ENCODE measurements around the gene LINC00305. TPM values are rescaled to one million over a fixed set of nuclear protein-coding genes. Genes with fewer than 3 reads are reported as not detected.

The LINC00305 gene
- total and polyA plus RNA-seq, 2 of the 13 experiments (the other 11 are each of a cell fraction or from before 2014, with no cell fraction given): not detected

DNA sequence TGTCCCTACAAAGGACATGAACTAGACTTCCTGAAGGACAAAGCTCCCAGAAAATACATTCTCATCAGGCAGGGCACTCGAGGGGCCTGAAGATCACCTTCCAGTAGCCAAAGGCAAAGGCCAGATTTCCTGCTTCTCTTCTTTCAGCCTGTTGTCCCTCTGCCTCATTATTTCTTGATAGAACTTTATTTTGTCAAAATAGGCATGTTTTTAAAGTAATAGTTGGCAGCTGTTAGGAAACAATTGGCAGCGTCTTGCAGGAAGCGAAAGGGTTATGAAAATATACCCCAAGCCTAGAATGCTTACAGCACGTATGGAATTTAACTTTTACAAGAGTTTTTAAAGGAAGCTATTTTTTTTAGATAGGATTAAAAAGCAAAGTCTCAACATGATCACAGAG is 74.9 kb downstream of the LINC00305 start:
- Histone ChIP-seq H3K4me2 (ENCODE audit: low read depth, low read length) (no peak overlapping the region), H3K27ac (ENCODE audit: extremely low read length, insufficient read depth, low read length) (no peak overlapping the region), H3K9me3 (ENCODE audit: low read length) (peaks cover 6% of the 10 kb centered on the region), H3K79me2 (ENCODE audit: insufficient read depth, low read length) (no peaks in the 10 kb centered on the region), H3K27me3 (ENCODE audit: control insufficient read depth in 1 of 2, insufficient read depth in 2 of 2, low read length in 2 of 2) (no peaks in the 10 kb centered on the region), H3K4me3 (replicated peaks in 1 of 3; ENCODE audit: insufficient read depth in 1 of 3, low read depth in 2 of 3, low read length in 3 of 3) (no peak overlapping the region), H4K20me1 (ENCODE audit: insufficient read depth, low read length) (no peaks in the 10 kb centered on the region), H3K36me3 (replicated peaks in 1 of 2; ENCODE audit: control insufficient read depth in 1 of 2, insufficient read depth in 2 of 2, low read length in 2 of 2) (no peaks in the 10 kb centered on the region), H2AFZ (ENCODE audit: low read length) (no peak overlapping the region), H3K4me1 (ENCODE audit: insufficient read depth, low read length) (no peaks in the 10 kb centered on the region), H3K9ac (ENCODE audit: insufficient read depth, low read depth, low read length) (no peak overlapping the region)
- ChIA-PET POLR2A (no interaction called here), CTCF (ENCODE audit: low intra/inter-chr PET ratio, low total read pairs) (no interaction called here)
- TF ChIP-seq NFYC (CRISPR knock-in tag; IDR thresholded peaks at IDR 0.05) (no peak), REXO4 (CRISPR knock-in tag; IDR thresholded peaks at IDR 0.05; ENCODE audit: borderline replicate concordance) (no peak), MEF2D (CRISPR knock-in tag; IDR thresholded peaks at IDR 0.05) (no peak), ZNF652 (CRISPR knock-in tag; IDR thresholded peaks at IDR 0.05; ENCODE audit: borderline replicate concordance, low read depth) (no peak), FOXP1 (IDR thresholded peaks at IDR 0.05) (no peak), FOXP1 (CRISPR knock-in tag; IDR thresholded peaks at IDR 0.05) (no peak), GFI1 (CRISPR knock-in tag; IDR thresholded peaks at IDR 0.05; ENCODE audit: borderline replicate concordance) (no peak)
- TF ChIP-seq, protein P1, sequence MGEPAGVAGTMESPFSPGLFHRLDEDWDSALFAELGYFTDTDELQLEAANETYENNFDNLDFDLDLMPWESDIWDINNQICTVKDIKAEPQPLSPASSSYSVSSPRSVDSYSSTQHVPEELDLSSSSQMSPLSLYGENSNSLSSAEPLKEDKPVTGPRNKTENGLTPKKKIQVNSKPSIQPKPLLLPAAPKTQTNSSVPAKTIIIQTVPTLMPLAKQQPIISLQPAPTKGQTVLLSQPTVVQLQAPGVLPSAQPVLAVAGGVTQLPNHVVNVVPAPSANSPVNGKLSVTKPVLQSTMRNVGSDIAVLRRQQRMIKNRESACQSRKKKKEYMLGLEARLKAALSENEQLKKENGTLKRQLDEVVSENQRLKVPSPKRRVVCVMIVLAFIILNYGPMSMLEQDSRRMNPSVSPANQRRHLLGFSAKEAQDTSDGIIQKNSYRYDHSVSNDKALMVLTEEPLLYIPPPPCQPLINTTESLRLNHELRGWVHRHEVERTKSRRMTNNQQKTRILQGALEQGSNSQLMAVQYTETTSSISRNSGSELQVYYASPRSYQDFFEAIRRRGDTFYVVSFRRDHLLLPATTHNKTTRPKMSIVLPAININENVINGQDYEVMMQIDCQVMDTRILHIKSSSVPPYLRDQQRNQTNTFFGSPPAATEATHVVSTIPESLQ (CRISPR knock-in tag; conservative IDR thresholded peaks at IDR 0.05): no peak
- FAIRE-seq: no peak
- DNase-seq (ENCODE audit: low spot score): no peak
- intact Hi-C loops (cut with micrococcal nuclease; ENCODE audit: unreplicated experiment): no loop called here
- no TSS peak for BruUV-seq (replicated peaks)
- in situ Hi-C loops (cut with HindIII; ENCODE audit: extremely low pct_ligation_motif_present, low pct_unique_long_range_greater_than_20kb): no loop called here
- 33% methylated on average over 4 of the region's 4 CpGs for WGBS (ENCODE audit: low lambda C conversion rate)
- no peak for ATAC-seq

DNA sequence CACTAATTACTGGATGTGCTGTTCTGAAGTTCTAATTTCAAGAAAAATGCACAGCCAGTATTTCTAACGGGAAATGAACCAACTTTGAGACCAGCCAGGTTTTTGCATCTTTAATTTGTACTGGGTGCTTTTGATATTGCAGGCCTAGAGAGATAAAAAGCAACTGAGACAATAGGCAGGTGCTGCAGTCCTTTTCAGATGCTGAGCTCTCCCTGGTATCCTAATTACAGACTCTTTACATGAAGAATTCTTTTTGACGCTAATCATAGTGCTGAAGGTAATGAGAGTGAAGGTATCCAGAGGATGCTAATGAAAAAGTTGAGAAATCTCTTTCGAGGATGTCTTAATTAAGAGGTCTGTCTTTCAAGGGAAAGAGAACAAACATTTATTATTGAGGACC is 93.9 kb downstream of the LINC00305 start:
- H3K9ac ChIP-seq (ENCODE audit: insufficient read depth, low read depth, low read length): no peak overlapping the region
- TF ChIP-seq SPEN (CRISPR knock-in tag; IDR thresholded peaks at IDR 0.05; ENCODE audit: low read depth) (no peak), ZNF878 (CRISPR knock-in tag; IDR thresholded peaks at IDR 0.05) (no peak), RXRA (CRISPR knock-in tag; IDR thresholded peaks at IDR 0.05) (no peak), AKAP8 (CRISPR knock-in tag; IDR thresholded peaks at IDR 0.05) (no peak), KAT7 (CRISPR knock-in tag; IDR thresholded peaks at IDR 0.05; ENCODE audit: borderline replicate concordance) (no peak), ZNF782 (CRISPR knock-in tag; IDR thresholded peaks at IDR 0.05; ENCODE audit: borderline replicate concordance) (no peak), CC2D1A (CRISPR knock-in tag; IDR thresholded peaks at IDR 0.05) (no peak)
- TF ChIP-seq, protein P2, sequence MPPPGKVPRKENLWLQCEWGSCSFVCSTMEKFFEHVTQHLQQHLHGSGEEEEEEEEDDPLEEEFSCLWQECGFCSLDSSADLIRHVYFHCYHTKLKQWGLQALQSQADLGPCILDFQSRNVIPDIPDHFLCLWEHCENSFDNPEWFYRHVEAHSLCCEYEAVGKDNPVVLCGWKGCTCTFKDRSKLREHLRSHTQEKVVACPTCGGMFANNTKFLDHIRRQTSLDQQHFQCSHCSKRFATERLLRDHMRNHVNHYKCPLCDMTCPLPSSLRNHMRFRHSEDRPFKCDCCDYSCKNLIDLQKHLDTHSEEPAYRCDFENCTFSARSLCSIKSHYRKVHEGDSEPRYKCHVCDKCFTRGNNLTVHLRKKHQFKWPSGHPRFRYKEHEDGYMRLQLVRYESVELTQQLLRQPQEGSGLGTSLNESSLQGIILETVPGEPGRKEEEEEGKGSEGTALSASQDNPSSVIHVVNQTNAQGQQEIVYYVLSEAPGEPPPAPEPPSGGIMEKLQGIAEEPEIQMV (CRISPR knock-in tag; IDR thresholded peaks at IDR 0.05; ENCODE audit: low read depth): no peak
- TF ChIP-seq, protein P3, sequence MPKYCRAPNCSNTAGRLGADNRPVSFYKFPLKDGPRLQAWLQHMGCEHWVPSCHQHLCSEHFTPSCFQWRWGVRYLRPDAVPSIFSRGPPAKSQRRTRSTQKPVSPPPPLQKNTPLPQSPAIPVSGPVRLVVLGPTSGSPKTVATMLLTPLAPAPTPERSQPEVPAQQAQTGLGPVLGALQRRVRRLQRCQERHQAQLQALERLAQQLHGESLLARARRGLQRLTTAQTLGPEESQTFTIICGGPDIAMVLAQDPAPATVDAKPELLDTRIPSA (CRISPR knock-in tag; IDR thresholded peaks at IDR 0.05; ENCODE audit: borderline replicate concordance): no peak

More for the DNA sequence above, 93.9 kb downstream of the LINC00305 start:
- intact Hi-C loops (cut with micrococcal nuclease; ENCODE audit: unreplicated experiment) (no loop called here), in situ Hi-C loops (cut with HindIII; ENCODE audit: extremely low pct_ligation_motif_present, low pct_unique_long_range_greater_than_20kb) (no loop called here)
- FAIRE-seq: no peak
- no peak for DNase-seq (ENCODE audit: low spot score)
- no TSS peak for BruUV-seq (replicated peaks)
- H3K27ac ChIP-seq (ENCODE audit: extremely low read length, insufficient read depth, low read length): no peak overlapping the region
- no peaks in the 10 kb centered on the region for H3K4me1 ChIP-seq (ENCODE audit: insufficient read depth, low read length)
- no peaks in the 10 kb centered on the region for H3K27me3 ChIP-seq (ENCODE audit: control insufficient read depth in 1 of 2, insufficient read depth in 2 of 2, low read length in 2 of 2)
- H3K79me2 ChIP-seq (ENCODE audit: insufficient read depth, low read length): no peaks in the 10 kb centered on the region
- POLR2A ChIA-PET: no interaction called here
- H3K9me3 ChIP-seq (ENCODE audit: low read length): no peaks in the 10 kb centered on the region
- CTCF ChIA-PET (ENCODE audit: low intra/inter-chr PET ratio, low total read pairs): no interaction called here
- no peaks in the 10 kb centered on the region for H4K20me1 ChIP-seq (ENCODE audit: insufficient read depth, low read length)
- no peak for ATAC-seq
- no peak overlapping the region for H2AFZ ChIP-seq (ENCODE audit: low read length)
- no peak overlapping the region for H3K4me2 ChIP-seq (ENCODE audit: low read depth, low read length)
- no peak overlapping the region for H3K4me3 ChIP-seq (replicated peaks in 1 of 3; ENCODE audit: insufficient read depth in 1 of 3, low read depth in 2 of 3, low read length in 3 of 3)
- H3K36me3 ChIP-seq (replicated peaks in 1 of 2; ENCODE audit: control insufficient read depth in 1 of 2, insufficient read depth in 2 of 2, low read length in 2 of 2): no peaks in the 10 kb centered on the region
- 0% methylated on average over 3 of the region's 3 CpGs for WGBS (ENCODE audit: low lambda C conversion rate)
